KBM-7 (cell line): Measurements from ENCODE around the gene ROR1.

Experiments used
- DNase-seq: peaks from one replicate; pipeline ENCODE4 v3.0.0-alpha.2; 2015
- in situ Hi-C: fragments of 300-500 bp; cut with MboI; formaldehyde crosslinking; loops from 2 replicates; pipeline ENCODE4 v1.14.3; 2020; ENCODE audit warnings: low sequenced_read_pairs, low pct_unique_long_range_greater_than_20kb, mixed read lengths

Gene ROR1

GRCh38 chr1:63870152-63870551 lies 96.3 kb downstream of the ROR1 start:
- DNase-seq: no peak
- in situ Hi-C loops: no loop called here

- in situ Hi-C loops: no loop called here
- DNase-seq: no peak
Measured at GRCh38 chr1:63871463-63871862, 97.6 kb downstream of the ROR1 start.

- in situ Hi-C loops: no loop called here
- DNase-seq: no peak
Measured at GRCh38 chr1:63873751-63874150, 99.9 kb downstream of the ROR1 start.

- in situ Hi-C loops: no loop called here
- no peak for DNase-seq
Measured at GRCh38 chr1:63874278-63874880, 100.6 kb downstream of the ROR1 start.

GRCh38 chr1:63875636-63876035 lies 101.8 kb downstream of the ROR1 start:
- DNase-seq: no peak
- in situ Hi-C loops: no loop called here

- in situ Hi-C loops: no loop called here
- DNase-seq: no peak
Measured at GRCh38 chr1:63877021-63877767, 103.4 kb downstream of the ROR1 start.

- DNase-seq: no peak
- in situ Hi-C loops: no loop called here
Measured at GRCh38 chr1:63877816-63878215, 104.0 kb downstream of the ROR1 start.

GRCh38 chr1:63878932-63879331 lies 105.1 kb downstream of the ROR1 start:
- in situ Hi-C loops: no loop called here
- no peak for DNase-seq

GRCh38 chr1:63880958-63881576 lies 107.2 kb downstream of the ROR1 start:
- DNase-seq: no peak
- in situ Hi-C loops: no loop called here

GRCh38 chr1:63882048-63882704 lies 108.4 kb downstream of the ROR1 start:
- DNase-seq: no peak
- in situ Hi-C loops: no loop called here

GRCh38 chr1:63883494-63884235 lies 109.8 kb downstream of the ROR1 start:
- in situ Hi-C loops: no loop called here
- no peak for DNase-seq

GRCh38 chr1:63884486-63884885 lies 110.7 kb downstream of the ROR1 start:
- in situ Hi-C loops: no loop called here
- DNase-seq: no peak

- in situ Hi-C loops: no loop called here
- no peak for DNase-seq
Measured at GRCh38 chr1:63885899-63886298, 112.1 kb downstream of the ROR1 start.

GRCh38 chr1:63886340-63886739 lies 112.5 kb downstream of the ROR1 start:
- in situ Hi-C loops: no loop called here
- DNase-seq: no peak

GRCh38 chr1:63887809-63888208 lies 114.0 kb downstream of the ROR1 start:
- in situ Hi-C loops: no loop called here
- no peak for DNase-seq

- no peak for DNase-seq
- in situ Hi-C loops: no loop called here
Measured at GRCh38 chr1:63888984-63889383, 115.2 kb downstream of the ROR1 start.

GRCh38 chr1:63890468-63890867 lies 116.7 kb downstream of the ROR1 start:
- no peak for DNase-seq
- in situ Hi-C loops: no loop called here

- in situ Hi-C loops: no loop called here
- DNase-seq: no peak
Measured at GRCh38 chr1:63891060-63891690, 117.4 kb downstream of the ROR1 start.
